Neuronal stem cell (in vitro differentiated cells): ENCODE results near the gene CLCN6.
A peak's percentile ranks its signal among the peaks of the same experiment; 100 is the strongest.

Experiments used
- DNase-seq: peaks from one replicate; pipeline ENCODE4 v3.0.0-alpha.2; 2013; ENCODE audit warnings: low spot score
- H2AFZ ChIP-seq: one replicate; pipeline ENCODE4 v1.6.1; 2013; ENCODE audit warnings: mild to moderate bottlenecking, low read length, inconsistent platforms
- H2AK5ac ChIP-seq: 2 replicates; pipeline ENCODE4 v1.6.1; 2013; ENCODE audit warnings: low read depth, mild to moderate bottlenecking, inconsistent platforms, low read length, moderate library complexity, mixed read lengths
- H2BK120ac ChIP-seq: 2 replicates; pipeline ENCODE4 v1.6.1; 2013; ENCODE audit warnings: low read depth, mild to moderate bottlenecking, inconsistent platforms, low read length, moderate library complexity, mixed read lengths
- H2BK12ac ChIP-seq: one replicate; pipeline ENCODE4 v1.6.1; 2013; ENCODE audit warnings: low read length, inconsistent platforms
- H2BK15ac ChIP-seq: 2 replicates; pipeline ENCODE4 v1.6.1; 2013; ENCODE audit warnings: mild to moderate bottlenecking, low read length, inconsistent platforms, mixed read lengths
- H2BK5ac ChIP-seq: one replicate; pipeline ENCODE4 v1.6.1; 2013; ENCODE audit warnings: inconsistent platforms, mild to moderate bottlenecking, low read length, moderate library complexity
- H3K14ac ChIP-seq: one replicate; pipeline ENCODE4 v1.6.1; 2013; ENCODE audit warnings: low read length, inconsistent platforms
- H3K18ac ChIP-seq: 2 replicates; pipeline ENCODE4 v1.6.1; 2013; ENCODE audit warnings: low read length, inconsistent platforms
- H3K23ac ChIP-seq: 2 replicates; pipeline ENCODE4 v1.6.1; 2013; ENCODE audit warnings: low read depth, mild to moderate bottlenecking, mixed read lengths, low read length, inconsistent platforms; ENCODE audit not compliant: poor library complexity
- H3K27ac ChIP-seq: replicated peaks from 3 replicates; pipeline ENCODE4 v1.5.1; 2013; ENCODE audit warnings: low read length, inconsistent platforms
- H3K27me3 ChIP-seq, 3 experiments: 2 replicates each; pipeline ENCODE4 v1.6.1; 2013; ENCODE audit warnings: low read length in 3 of 3, mild to moderate bottlenecking in 2 of 3, inconsistent platforms in 1 of 3, low read depth in 1 of 3, mixed read lengths in 1 of 3, moderate library complexity in 1 of 3; ENCODE audit not compliant: control insufficient read depth in 3 of 3, insufficient read depth in 3 of 3
- H3K36me3 ChIP-seq, 2 donors: replicated peaks in 1 of 2; 2 replicates each; pipeline ENCODE4 v1.6.1; 2013; ENCODE audit warnings: low read length in 2 of 2; ENCODE audit not compliant: control insufficient read depth in 2 of 2, insufficient read depth in 2 of 2
- H3K4ac ChIP-seq: 2 replicates; pipeline ENCODE4 v1.6.1; 2013; ENCODE audit warnings: inconsistent platforms, mild to moderate bottlenecking, low read length, moderate library complexity
- H3K4me1 ChIP-seq, 2 donors: 1 replicate in 1 of 2; 2 replicates in 1 of 2; pipeline ENCODE4 v1.6.1; 2013; ENCODE audit warnings: low read length in 2 of 2, low read depth in 1 of 2; ENCODE audit not compliant: control insufficient read depth in 2 of 2, insufficient read depth in 1 of 2
- H3K4me2 ChIP-seq: one replicate; pipeline ENCODE4 v1.6.1; 2013; ENCODE audit warnings: mild to moderate bottlenecking, low read length, inconsistent platforms; ENCODE audit not compliant: insufficient read depth, poor library complexity, severe bottlenecking
- H3K4me3 ChIP-seq, 2 donors: 2 replicates each; pipeline ENCODE4 v1.5.1; 2013; ENCODE audit warnings: low read length in 2 of 2, mild to moderate bottlenecking in 2 of 2, inconsistent platforms in 1 of 2, moderate library complexity in 1 of 2
- H3K79me1 ChIP-seq: one replicate; pipeline ENCODE4 v1.6.1; 2013; ENCODE audit warnings: low read depth, mild to moderate bottlenecking, inconsistent platforms, low read length, moderate library complexity
- H3K9ac ChIP-seq: one replicate; pipeline ENCODE4 v1.6.1; 2013; ENCODE audit warnings: mild to moderate bottlenecking, low read depth, low read length, inconsistent platforms; ENCODE audit not compliant: poor library complexity
- H3K9me3 ChIP-seq, 2 donors: replicated peaks in 1 of 2; 2 replicates each; pipeline versions ENCODE3 to v1.6.1; 2013; ENCODE audit warnings: low read length in 2 of 2, mild to moderate bottlenecking in 2 of 2, inconsistent platforms in 1 of 2, low read depth in 1 of 2, mixed read lengths in 1 of 2, moderate library complexity in 1 of 2; ENCODE audit not compliant: control insufficient read depth in 2 of 2, insufficient read depth in 1 of 2
- H4K8ac ChIP-seq: one replicate; pipeline ENCODE4 v1.6.1; 2013; ENCODE audit warnings: low read depth, mild to moderate bottlenecking, inconsistent platforms, low read length, moderate library complexity
- H4K91ac ChIP-seq: one replicate; pipeline ENCODE4 v1.6.1; 2013; ENCODE audit warnings: low read length, low read depth, mild to moderate bottlenecking, inconsistent platforms; ENCODE audit not compliant: poor library complexity
- WGBS, 2 donors: extraction: QIAGEN DNeasy Blood & Tissue Kit; methylation state at CpG; one replicate each; pipeline ENCODE4 v1.1.7; 2013; ENCODE audit warnings: missing lambda C conversion rate in 2 of 2, mixed read lengths in 1 of 2; ENCODE audit not compliant: insufficient read length in 2 of 2, insufficient replicate concordance in 1 of 2; ENCODE audit errors: extremely low coverage in 2 of 2; 5-methylcytosine and 5-hydroxymethylcytosine counted together

CLCN6 gene

DNA sequence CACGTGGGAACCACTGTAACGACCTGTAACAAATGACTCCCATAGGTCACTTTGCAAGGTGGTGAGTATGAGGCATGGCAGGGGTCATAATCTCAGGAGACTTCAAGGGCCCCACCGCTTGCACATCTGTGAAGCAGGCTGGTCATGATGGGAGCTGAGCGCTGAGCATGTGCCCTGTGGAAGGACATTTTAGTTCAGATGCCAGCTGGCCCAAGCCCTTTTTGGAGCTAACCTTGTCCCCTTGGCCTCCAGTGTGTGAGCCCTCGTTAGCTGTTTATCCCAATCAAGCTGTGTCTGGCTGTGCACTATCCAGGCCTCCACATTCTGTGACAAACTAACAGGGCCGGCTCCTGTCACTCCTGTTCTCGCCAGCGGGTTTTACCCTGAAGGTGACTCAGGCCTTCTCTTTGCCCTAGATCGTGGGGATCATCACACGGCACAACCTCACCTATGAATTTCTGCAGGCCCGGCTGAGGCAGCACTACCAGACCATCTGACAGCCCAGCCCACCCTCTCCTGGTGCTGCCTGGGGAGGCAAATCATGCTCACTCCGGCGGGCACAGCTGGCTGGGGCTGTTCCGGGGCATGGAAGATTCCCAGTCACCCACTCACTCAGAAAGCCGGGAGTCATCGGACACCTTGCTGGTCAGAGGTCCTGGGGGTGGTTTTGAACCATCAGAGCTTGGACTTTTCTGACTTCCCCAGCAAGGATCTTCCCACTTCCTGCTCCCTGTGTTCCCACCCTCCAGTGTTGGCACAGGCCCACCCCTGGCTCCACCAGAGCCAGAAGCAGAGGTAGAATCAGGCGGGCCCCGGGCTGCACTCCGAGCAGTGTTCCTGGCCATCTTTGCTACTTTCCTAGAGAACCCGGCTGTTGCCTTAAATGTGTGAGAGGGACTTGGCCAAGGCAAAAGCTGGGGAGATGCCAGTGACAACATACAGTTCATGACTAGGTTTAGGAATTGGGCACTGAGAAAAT is 34.0 kb downstream of the CLCN6 start:
- Histone ChIP-seq H3K23ac (no peak overlapping the region), H2AFZ (no peak overlapping the region), H3K18ac (no peak overlapping the region), H3K4me1 (no peaks in the 10 kb centered on the region), H3K14ac (no peak overlapping the region), H2BK15ac (no peak overlapping the region), H2BK5ac (no peak overlapping the region), H3K9ac (no peak overlapping the region), H2BK120ac (no peak overlapping the region), H4K8ac (no peak overlapping the region), H3K4ac (no peak overlapping the region), H3K9me3 (no peaks in the 10 kb centered on the region), H2AK5ac (no peak overlapping the region), H2BK12ac (no peak overlapping the region), H3K36me3 (peaks cover 78 to 97% of the 10 kb centered on the region in 2 donors), H3K4me3 (no peak overlapping the region), H3K27ac (no peak overlapping the region), H3K79me1 (peaks cover 2% of the 10 kb centered on the region), H3K27me3 (no peaks in the 10 kb centered on the region), H3K4me2 (peak overlapping the region; percentile 12), H4K91ac (no peak overlapping the region)
- DNase-seq: no peak
- no CpG with 5 or more reads among the region's 20 CpGs for WGBS, 2 donors

- no peak overlapping the region for H3K14ac ChIP-seq
- H3K4ac ChIP-seq: no peak overlapping the region
- no peak overlapping the region for H2BK12ac ChIP-seq
- H3K9ac ChIP-seq: no peak overlapping the region
- no peak overlapping the region for H2BK15ac ChIP-seq
- DNase-seq: no peak
- H3K4me2 ChIP-seq: no peak overlapping the region
- no peak overlapping the region for H4K91ac ChIP-seq
- H3K4me1 ChIP-seq: no peaks in the 10 kb centered on the region
- no peak overlapping the region for H3K27ac ChIP-seq
- no peaks in the 10 kb centered on the region for H3K27me3 ChIP-seq
- no peak overlapping the region for H2AFZ ChIP-seq
- H4K8ac ChIP-seq: no peak overlapping the region
- no peaks in the 10 kb centered on the region for H3K9me3 ChIP-seq
- WGBS, 2 donors: no CpG with 5 or more reads among the region's 17 CpGs
- peaks cover 2% of the 10 kb centered on the region for H3K79me1 ChIP-seq
- H2AK5ac ChIP-seq: no peak overlapping the region
- H2BK5ac ChIP-seq: no peak overlapping the region
- peak overlapping the region in 1 of 2 donors; percentile 45 for H3K4me3 ChIP-seq
- H3K18ac ChIP-seq: no peak overlapping the region
- peaks cover 68 to 91% of the 10 kb centered on the region in 2 donors for H3K36me3 ChIP-seq
- no peak overlapping the region for H2BK120ac ChIP-seq
- no peak overlapping the region for H3K23ac ChIP-seq
Measured at GRCh38 chr1:11841245-11842153, 35.5 kb downstream of the CLCN6 start.

DNA sequence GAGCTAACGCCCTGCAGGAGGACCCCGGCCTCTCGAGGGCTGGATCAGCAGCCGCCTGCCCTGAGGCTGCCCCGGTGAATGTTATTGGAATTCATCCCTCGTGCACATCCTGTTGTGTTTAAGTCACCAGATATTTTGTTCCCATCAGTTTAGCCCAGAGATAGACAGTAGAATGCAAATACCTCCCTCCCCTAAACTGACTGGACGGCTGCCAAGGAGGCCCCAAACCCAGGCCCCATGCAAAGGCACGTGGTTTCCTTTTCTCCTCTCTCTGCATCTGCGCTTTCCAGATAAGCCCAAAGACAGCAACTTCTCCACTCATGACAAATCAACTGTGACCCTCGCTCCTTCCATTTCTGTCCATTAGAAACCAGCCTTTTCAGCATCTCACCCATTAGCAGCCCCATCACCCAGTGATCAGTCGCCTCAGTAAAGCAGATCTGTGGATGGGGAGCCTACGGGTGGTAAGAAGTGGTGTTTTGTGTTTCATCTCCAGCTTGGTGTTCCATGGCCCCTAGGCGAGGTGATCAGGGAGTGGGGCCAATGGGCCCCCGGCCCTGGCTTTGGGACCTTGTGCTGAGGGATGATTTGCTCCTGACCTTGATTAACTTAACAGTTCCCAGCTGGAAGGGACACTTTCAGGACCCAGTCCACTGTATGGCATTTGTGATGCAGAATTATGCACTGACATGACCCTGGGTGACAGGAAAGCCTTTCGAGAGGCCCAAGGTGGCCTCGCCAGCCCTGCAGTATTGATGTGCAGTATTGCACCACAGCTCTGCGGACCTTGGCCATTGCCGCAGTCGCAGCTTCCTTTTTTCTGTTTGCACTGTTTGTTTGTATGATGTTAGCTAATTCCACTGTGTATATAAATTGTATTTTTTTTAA is 36.4 kb downstream of the CLCN6 start:
- Histone ChIP-seq H2BK5ac (no peak overlapping the region), H2AFZ (no peak overlapping the region), H2AK5ac (no peak overlapping the region), H3K4me3 (no peak overlapping the region), H4K91ac (no peak overlapping the region), H3K4me1 (no peaks in the 10 kb centered on the region), H3K4ac (no peak overlapping the region), H3K9me3 (no peaks in the 10 kb centered on the region), H3K36me3 (peaks cover 59 to 87% of the 10 kb centered on the region in 2 donors), H3K79me1 (peaks cover 2% of the 10 kb centered on the region), H2BK15ac (no peak overlapping the region), H3K18ac (no peak overlapping the region), H3K9ac (no peak overlapping the region), H3K27ac (no peak overlapping the region), H3K4me2 (no peak overlapping the region), H4K8ac (no peak overlapping the region), H3K23ac (peak overlapping the region; percentile 4), H2BK12ac (no peak overlapping the region), H3K27me3 (no peaks in the 10 kb centered on the region), H2BK120ac (no peak overlapping the region), H3K14ac (no peak overlapping the region)
- DNase-seq: no peak
- WGBS, 2 donors: no CpG with 5 or more reads among the region's 19 CpGs
